Breast epithelium (tissue), 4 donors: ENCODE measurements around the gene CD244. TPM values are rescaled to one million over a fixed set of nuclear protein-coding genes. Genes with fewer than 3 reads are reported as not detected.
A peak's percentile ranks its signal among the peaks of the same experiment; 100 is the strongest.

Experiments
- DNase-seq, 2 donors: peaks; one replicate each; pipeline ENCODE4 v3.0.0-alpha.2; 2019; ENCODE audit warnings: low spot score in 2 of 2
- H3K27ac ChIP-seq, 2 donors: fragments of 200-600 bp; sonication (generic) in 1 of 2; one replicate each; pipeline ENCODE4 v1.5.1; 2016 to 2019; ENCODE audit warnings: mild to moderate bottlenecking in 1 of 2
- H3K27me3 ChIP-seq, 2 donors: fragments of 200-600 bp; sonication (generic) in 1 of 2; one replicate each; pipeline versions ENCODE4 v1.5.1 to v1.6.0; 2017 to 2019; ENCODE audit warnings: control low read depth in 1 of 2, mild to moderate bottlenecking in 1 of 2
- H3K36me3 ChIP-seq: fragments of 200-600 bp; one replicate; pipeline ENCODE4 v1.5.1; 2019
- H3K4me1 ChIP-seq, 2 donors: fragments of 200-600 bp; sonication (generic); one replicate each; pipeline ENCODE4 v1.5.1; 2016 to 2019; ENCODE audit warnings: control low read depth in 1 of 2
- H3K4me3 ChIP-seq, 3 donors: fragments of 200-600 bp; sonication (generic); 1 replicate in 2 of 3; 2 replicates in 1 of 3; pipeline ENCODE4 v1.5.1; 2016 to 2019; ENCODE audit warnings: mild to moderate bottlenecking in 3 of 3, moderate library complexity in 2 of 3
- H3K9me3 ChIP-seq, 2 donors: fragments of 200-600 bp; sonication (generic) in 1 of 2; one replicate each; pipeline ENCODE4 v1.5.1; 2016 to 2019; ENCODE audit warnings: control low read depth in 1 of 2
- POLR2A ChIP-seq: fragments of 450-650 bp; IDR thresholded peaks from one replicate; pipeline ENCODE4 v1.6.1; 2016; ENCODE audit warnings: antibody characterized with exemption, mild to moderate bottlenecking, moderate library complexity
- POLR2AphosphoS5 ChIP-seq, 3 donors: sonication (generic); formaldehyde crosslinking; IDR thresholded peaks; one replicate each; pipeline ENCODE4 v1.6.1; 2017; ENCODE audit warnings: antibody characterized with exemption in 3 of 3
- intact Hi-C: fragments of 100-400 bp; cut with DNase I; formaldehyde crosslinking; loops from one replicate; pipeline ENCODE4 v1.15.1; 2023; ENCODE audit warnings: low total_unique reads
- total RNA-seq, 3 donors: library from RNA; depleted of rRNA; stranded (reverse); fragments of >200 nt; gene quantifications; one replicate each; pipeline ENCODE4 v1.1.0, GENCODE V29; 2016
- TF ChIP-seq, protein P1 (sequence below), 3 donors: fragments of 450-650 bp; IDR thresholded peaks; one replicate each; pipeline ENCODE4 v1.5.1; 2016 to 2017; ENCODE audit warnings: antibody characterized with exemption in 3 of 3, mild to moderate bottlenecking in 3 of 3, moderate library complexity in 3 of 3

Gene CD244
- total RNA-seq, 3 donors from 2014 or later, result 0.64 to 1.6 (median 0.66) TPM

DNA sequence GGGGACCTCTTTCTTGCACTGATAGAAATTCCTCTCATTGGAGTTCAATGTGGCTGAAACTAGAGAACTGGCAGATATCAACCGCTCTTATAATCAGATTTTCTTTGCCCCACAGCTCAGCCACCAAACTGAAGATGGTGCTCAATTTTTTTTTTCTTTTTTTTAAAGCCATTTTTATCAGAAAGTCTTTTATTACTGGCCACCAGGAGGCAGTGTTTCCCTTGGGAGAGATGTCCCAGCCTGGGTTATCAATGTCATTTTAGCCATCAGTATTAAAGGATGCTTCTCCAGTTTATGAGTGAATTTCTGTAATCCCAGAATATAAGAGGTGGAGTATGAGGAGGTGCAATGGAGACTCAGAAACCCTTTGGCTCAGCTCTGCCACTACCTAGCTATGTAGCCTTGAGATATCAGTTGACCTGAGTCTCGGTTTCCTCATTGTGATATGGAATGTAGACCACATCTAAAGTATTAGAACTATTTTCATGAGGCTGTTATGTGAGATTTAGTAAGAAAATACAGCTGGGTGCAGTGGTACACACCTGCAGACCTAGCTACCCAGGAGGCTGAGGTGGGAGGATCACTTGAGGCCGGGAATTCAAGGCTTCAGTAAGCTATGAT, 27.6 kb downstream of the CD244 start:
- no peak for DNase-seq
- Histone ChIP-seq H3K27me3 (no peaks in the 10 kb centered on the region), H3K4me3 (no peak overlapping the region), H3K36me3 (no peaks in the 10 kb centered on the region), H3K27ac (no peak overlapping the region), H3K4me1 (no peaks in the 10 kb centered on the region), H3K9me3 (no peaks in the 10 kb centered on the region)
- intact Hi-C loops, result no loop called here
- TF ChIP-seq, protein P1, sequence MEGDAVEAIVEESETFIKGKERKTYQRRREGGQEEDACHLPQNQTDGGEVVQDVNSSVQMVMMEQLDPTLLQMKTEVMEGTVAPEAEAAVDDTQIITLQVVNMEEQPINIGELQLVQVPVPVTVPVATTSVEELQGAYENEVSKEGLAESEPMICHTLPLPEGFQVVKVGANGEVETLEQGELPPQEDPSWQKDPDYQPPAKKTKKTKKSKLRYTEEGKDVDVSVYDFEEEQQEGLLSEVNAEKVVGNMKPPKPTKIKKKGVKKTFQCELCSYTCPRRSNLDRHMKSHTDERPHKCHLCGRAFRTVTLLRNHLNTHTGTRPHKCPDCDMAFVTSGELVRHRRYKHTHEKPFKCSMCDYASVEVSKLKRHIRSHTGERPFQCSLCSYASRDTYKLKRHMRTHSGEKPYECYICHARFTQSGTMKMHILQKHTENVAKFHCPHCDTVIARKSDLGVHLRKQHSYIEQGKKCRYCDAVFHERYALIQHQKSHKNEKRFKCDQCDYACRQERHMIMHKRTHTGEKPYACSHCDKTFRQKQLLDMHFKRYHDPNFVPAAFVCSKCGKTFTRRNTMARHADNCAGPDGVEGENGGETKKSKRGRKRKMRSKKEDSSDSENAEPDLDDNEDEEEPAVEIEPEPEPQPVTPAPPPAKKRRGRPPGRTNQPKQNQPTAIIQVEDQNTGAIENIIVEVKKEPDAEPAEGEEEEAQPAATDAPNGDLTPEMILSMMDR (IDR thresholded peaks at IDR 0.05), result peak in 1 of 3 donors; percentile 37
- TF ChIP-seq POLR2AphosphoS5 (IDR thresholded peaks at IDR 0.05), result no peak

DNA sequence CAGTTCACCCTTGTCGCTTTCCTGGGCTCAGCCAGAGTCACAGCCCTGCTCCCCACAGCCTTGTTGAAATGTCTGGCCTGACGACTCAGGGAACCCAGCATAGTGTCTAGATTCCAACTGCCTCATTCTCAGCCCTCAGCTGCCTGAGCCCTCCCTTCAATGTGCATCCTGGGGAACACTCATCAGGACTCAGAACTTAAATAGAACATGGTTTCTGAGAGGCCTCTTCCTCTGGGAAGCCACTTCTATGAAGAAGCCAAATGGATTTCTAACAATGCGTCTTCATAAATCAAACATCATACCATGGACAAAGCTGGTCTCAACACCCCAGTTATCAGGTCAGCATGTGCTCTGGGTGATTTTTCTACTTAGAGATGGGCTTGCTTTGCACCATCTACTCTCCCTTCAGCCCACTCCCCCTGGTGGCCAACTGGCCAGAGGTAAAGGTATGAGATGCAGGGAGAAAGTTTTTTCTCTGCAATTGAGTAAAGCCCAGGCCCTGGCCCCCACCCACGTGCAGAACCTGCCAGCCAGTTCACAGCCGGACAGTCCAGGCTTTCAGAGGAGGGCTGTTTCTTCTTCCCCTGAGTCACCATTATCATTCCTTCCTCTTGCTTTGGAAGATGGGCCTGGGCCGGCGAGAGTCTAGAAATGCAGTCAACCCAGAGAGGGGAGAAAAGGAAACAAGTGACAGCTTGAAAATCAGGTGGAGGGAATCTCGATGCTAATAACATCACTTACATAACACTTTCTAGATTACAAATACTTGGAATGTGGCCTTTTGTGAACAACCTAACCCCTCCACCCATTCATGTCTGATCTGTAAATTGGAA, 32.1 kb downstream of the CD244 start:
- peak in 1 of 2 donors; percentile 25 for DNase-seq

DNA sequence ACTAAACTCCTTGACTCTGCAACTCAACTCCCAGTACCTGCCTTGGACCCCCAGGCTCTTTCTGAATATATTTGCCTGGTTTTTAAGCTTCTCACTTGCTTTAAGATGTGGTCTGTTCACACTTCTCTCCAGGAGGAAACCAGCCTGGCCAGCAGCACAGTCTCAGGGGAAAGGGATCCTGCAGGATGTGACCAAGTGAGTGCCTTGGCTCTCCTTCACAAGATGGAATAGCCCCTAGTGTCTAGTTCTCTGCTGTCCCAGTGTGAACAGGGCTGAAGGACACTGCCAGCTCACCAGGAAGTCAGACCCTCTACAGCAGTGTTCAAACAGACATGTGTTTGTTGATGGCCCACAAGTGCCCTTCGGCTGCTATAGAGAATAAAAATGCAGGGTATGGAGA, 32.9 kb downstream of the CD244 start:
- no peaks in the 10 kb centered on the region for H3K4me1 ChIP-seq
- H3K36me3 ChIP-seq, result no peaks in the 10 kb centered on the region
- no peaks in the 10 kb centered on the region for H3K27me3 ChIP-seq
- intact Hi-C loops, result no loop called here
- TF ChIP-seq, protein P1 (IDR thresholded peaks at IDR 0.05), result no peak
- TF ChIP-seq POLR2AphosphoS5 (IDR thresholded peaks at IDR 0.05), result no peak
- TF ChIP-seq POLR2A, result no peak
- H3K4me3 ChIP-seq, result no peak overlapping the region
- DNase-seq, result no peak
- no peaks in the 10 kb centered on the region for H3K9me3 ChIP-seq
- H3K27ac ChIP-seq, result no peak overlapping the region

More for the DNA sequence above, 32.1 kb downstream of the CD244 start:
- H3K27me3 ChIP-seq, result no peaks in the 10 kb centered on the region
- no peak for TF ChIP-seq POLR2AphosphoS5 (IDR thresholded peaks at IDR 0.05)
- no peak for TF ChIP-seq POLR2A
- TF ChIP-seq, protein P1 (IDR thresholded peaks at IDR 0.05), result peak; percentile 21 to 54 (median 47)
- no peaks in the 10 kb centered on the region for H3K9me3 ChIP-seq
- intact Hi-C loops, result no loop called here
- no peak overlapping the region for H3K4me3 ChIP-seq
- no peaks in the 10 kb centered on the region for H3K4me1 ChIP-seq
- no peak overlapping the region for H3K27ac ChIP-seq
- H3K36me3 ChIP-seq, result no peaks in the 10 kb centered on the region

DNA sequence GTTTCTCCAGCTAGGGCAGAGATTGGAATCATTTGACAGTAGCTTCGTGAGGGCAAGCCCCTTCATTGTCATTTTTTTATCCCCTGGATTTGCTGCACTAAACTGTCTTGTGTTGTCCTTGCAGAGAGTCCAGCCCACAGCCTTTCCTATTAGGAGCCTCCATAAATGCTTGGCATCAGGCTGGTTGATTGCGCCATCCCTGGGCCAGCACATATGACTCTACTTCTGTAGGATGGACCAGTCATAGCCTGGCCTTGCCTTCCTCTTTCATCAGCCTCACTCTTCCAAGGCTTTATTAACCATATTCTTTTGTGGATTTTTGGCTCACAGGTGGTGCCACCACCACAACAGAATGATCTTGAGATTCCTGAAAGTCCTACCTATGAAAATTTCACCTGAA, 35.3 kb downstream of the CD244 start:
- H3K27me3 ChIP-seq, result no peaks in the 10 kb centered on the region
- H3K4me1 ChIP-seq, result no peaks in the 10 kb centered on the region
- TF ChIP-seq, protein P1 (IDR thresholded peaks at IDR 0.05), result no peak
- no peak for TF ChIP-seq POLR2A
- no peak for TF ChIP-seq POLR2AphosphoS5 (IDR thresholded peaks at IDR 0.05)
- H3K9me3 ChIP-seq, result no peaks in the 10 kb centered on the region
- intact Hi-C loops, result no loop called here
- no peak overlapping the region for H3K4me3 ChIP-seq
- H3K36me3 ChIP-seq, result no peaks in the 10 kb centered on the region
- H3K27ac ChIP-seq, result no peak overlapping the region
- DNase-seq, result no peak

DNA sequence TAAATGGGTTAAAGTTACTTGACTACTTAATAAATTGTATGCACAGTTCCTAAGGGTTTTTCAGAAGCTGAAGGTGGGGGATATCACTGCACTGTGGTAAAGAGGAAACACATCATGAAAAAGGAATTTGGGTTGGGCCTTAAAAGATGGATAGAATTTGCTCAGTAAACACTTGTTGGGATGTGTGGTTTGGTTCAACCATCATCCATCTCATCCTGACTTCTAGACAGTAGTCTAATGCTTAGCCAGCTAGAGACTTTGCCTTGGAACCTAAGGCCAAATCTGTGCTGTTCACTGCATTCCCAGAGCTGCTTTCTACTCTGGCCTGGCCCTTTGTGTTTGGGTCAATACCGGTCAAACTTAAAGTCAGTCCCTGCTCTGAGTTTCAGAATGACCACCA, 36.1 kb downstream of the CD244 start:
- TF ChIP-seq, protein P1 (IDR thresholded peaks at IDR 0.05), result no peak
- TF ChIP-seq POLR2A (no peak), POLR2AphosphoS5 (IDR thresholded peaks at IDR 0.05) (no peak)
- no peak for DNase-seq
- Histone ChIP-seq H3K36me3 (no peaks in the 10 kb centered on the region), H3K4me1 (no peaks in the 10 kb centered on the region), H3K9me3 (no peaks in the 10 kb centered on the region), H3K4me3 (no peak overlapping the region), H3K27ac (no peak overlapping the region), H3K27me3 (no peaks in the 10 kb centered on the region)
- intact Hi-C loops, result no loop called here
